ENCODE measurements around the gene WWC1. TPM values are rescaled to one million over a fixed set of nuclear protein-coding genes. Genes with fewer than 3 reads are reported as not detected.

The WWC1 gene
- total RNA-seq: 13.3 and 13.7 TPM in 2 replicates
- long read RNA-seq, partial matches to known transcripts: 0 of 2 reads
- long read RNA-seq, other reads (novel, unspliced or antisense): 2 of 2 reads

- TF ChIP-seq, protein P1, sequence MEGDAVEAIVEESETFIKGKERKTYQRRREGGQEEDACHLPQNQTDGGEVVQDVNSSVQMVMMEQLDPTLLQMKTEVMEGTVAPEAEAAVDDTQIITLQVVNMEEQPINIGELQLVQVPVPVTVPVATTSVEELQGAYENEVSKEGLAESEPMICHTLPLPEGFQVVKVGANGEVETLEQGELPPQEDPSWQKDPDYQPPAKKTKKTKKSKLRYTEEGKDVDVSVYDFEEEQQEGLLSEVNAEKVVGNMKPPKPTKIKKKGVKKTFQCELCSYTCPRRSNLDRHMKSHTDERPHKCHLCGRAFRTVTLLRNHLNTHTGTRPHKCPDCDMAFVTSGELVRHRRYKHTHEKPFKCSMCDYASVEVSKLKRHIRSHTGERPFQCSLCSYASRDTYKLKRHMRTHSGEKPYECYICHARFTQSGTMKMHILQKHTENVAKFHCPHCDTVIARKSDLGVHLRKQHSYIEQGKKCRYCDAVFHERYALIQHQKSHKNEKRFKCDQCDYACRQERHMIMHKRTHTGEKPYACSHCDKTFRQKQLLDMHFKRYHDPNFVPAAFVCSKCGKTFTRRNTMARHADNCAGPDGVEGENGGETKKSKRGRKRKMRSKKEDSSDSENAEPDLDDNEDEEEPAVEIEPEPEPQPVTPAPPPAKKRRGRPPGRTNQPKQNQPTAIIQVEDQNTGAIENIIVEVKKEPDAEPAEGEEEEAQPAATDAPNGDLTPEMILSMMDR (conservative IDR thresholded peaks at IDR 0.05): peak; percentile 63
- no peak within 1 kb of the TSS for H3K27ac Mint-ChIP-seq (ENCODE audit: unreplicated experiment)
- H3K4me1 Mint-ChIP-seq: peaks cover 29% of the 10 kb centered on the region
- no peaks in the 10 kb centered on the region for H3K9me3 Mint-ChIP-seq
- H3K27me3 Mint-ChIP-seq (ENCODE audit: low read depth): peaks cover 33% of the 10 kb centered on the region
- peak; percentile 59 for DNase-seq (ENCODE audit: low read depth, low spot score)
- peak within 1 kb of the TSS; percentile 89 for H3K4me3 Mint-ChIP-seq
- H3K36me3 Mint-ChIP-seq (ENCODE audit: low read depth): no peaks in the 10 kb centered on the region
Observed at GRCh38 chr5:168291342-168291963, at the start of gene WWC1. TSS of gene WWC1 (plus strand) at chr5:168291645. CDS start at chr5:168292153, 508 bp downstream.

DNA sequence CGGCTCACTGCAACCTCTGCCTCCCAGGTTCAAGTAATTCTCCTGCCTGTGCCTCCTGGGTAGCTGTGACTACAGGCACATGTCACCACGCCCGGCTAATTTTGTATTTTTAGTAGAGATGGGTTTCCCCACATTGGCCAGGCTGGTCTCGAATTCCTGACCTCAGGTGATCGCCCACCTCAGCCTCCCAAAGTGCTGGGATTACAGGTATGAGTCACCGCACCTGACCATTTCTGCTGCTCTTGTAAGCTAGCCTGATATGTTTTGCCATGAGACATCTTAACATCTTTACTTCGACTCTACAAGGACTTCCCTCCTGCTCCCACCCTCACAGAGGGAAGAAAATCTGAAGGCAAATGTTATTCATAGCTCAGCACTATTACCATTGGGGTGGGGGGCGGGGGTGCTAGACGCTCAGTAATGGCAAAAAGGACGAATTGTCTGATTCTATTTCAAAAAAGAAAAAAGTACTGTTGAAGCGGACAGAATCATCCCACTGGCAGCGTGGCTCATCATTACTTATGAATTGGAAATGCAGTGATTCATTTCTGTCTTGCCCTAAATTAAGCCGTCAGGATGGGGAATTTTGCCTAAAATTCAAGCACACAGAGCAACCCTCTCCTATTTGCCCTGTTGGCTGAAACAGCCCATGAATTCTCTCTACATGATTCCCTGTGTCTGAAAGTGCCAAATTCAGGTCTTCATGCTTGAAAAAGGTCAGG lies 46.4 kb upstream of the WWC1 start:
- no peak for DNase-seq (ENCODE audit: low read depth, low spot score)
- no peaks in the 10 kb centered on the region for H3K27me3 Mint-ChIP-seq (ENCODE audit: low read depth)
- H3K27ac Mint-ChIP-seq (ENCODE audit: unreplicated experiment): no peak overlapping the region
- H3K4me1 Mint-ChIP-seq: no peaks in the 10 kb centered on the region
- H3K9me3 Mint-ChIP-seq: no peaks in the 10 kb centered on the region
- TF ChIP-seq, protein P1 (conservative IDR thresholded peaks at IDR 0.05): no peak
- H3K4me3 Mint-ChIP-seq: no peak overlapping the region
- peaks cover 24% of the 10 kb centered on the region for H3K36me3 Mint-ChIP-seq (ENCODE audit: low read depth)

DNA sequence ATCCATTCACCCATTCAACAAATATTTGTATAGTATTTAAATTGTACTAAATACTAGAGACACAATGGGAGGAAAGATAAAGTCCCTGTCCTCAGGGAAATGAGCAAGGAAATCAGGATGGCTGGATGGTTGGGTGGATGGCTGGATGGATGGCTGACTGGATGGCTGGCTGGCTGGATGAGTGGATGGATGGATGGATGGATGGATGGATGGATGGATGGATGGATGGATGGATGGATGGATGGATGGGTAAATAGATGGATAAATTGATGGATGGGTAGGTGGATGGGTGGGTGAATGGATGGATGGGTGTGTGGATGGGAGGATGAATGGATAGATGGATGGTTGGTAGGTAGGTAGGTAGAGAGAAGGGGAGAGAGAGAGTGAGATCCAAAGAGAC lies 41.5 kb upstream of the WWC1 start:
- H3K27ac Mint-ChIP-seq (ENCODE audit: unreplicated experiment): no peak overlapping the region
- no peaks in the 10 kb centered on the region for H3K27me3 Mint-ChIP-seq (ENCODE audit: low read depth)
- TF ChIP-seq, protein P1 (conservative IDR thresholded peaks at IDR 0.05): no peak
- DNase-seq (ENCODE audit: low read depth, low spot score): no peak
- H3K4me1 Mint-ChIP-seq: peaks cover 8% of the 10 kb centered on the region
- no peaks in the 10 kb centered on the region for H3K9me3 Mint-ChIP-seq
- H3K36me3 Mint-ChIP-seq (ENCODE audit: low read depth): peaks cover 24% of the 10 kb centered on the region
- H3K4me3 Mint-ChIP-seq: no peak overlapping the region

- H3K27ac Mint-ChIP-seq (ENCODE audit: unreplicated experiment): no peak overlapping the region
- no peaks in the 10 kb centered on the region for H3K9me3 Mint-ChIP-seq
- H3K4me1 Mint-ChIP-seq: peaks cover 8% of the 10 kb centered on the region
- TF ChIP-seq, protein P1 (conservative IDR thresholded peaks at IDR 0.05): no peak
- no peak overlapping the region for H3K4me3 Mint-ChIP-seq
- H3K36me3 Mint-ChIP-seq (ENCODE audit: low read depth): peaks cover 24% of the 10 kb centered on the region
- no peaks in the 10 kb centered on the region for H3K27me3 Mint-ChIP-seq (ENCODE audit: low read depth)
- no peak for DNase-seq (ENCODE audit: low read depth, low spot score)
Observed at GRCh38 chr5:168251259-168251658, 40.2 kb upstream of the WWC1 start.

DNA sequence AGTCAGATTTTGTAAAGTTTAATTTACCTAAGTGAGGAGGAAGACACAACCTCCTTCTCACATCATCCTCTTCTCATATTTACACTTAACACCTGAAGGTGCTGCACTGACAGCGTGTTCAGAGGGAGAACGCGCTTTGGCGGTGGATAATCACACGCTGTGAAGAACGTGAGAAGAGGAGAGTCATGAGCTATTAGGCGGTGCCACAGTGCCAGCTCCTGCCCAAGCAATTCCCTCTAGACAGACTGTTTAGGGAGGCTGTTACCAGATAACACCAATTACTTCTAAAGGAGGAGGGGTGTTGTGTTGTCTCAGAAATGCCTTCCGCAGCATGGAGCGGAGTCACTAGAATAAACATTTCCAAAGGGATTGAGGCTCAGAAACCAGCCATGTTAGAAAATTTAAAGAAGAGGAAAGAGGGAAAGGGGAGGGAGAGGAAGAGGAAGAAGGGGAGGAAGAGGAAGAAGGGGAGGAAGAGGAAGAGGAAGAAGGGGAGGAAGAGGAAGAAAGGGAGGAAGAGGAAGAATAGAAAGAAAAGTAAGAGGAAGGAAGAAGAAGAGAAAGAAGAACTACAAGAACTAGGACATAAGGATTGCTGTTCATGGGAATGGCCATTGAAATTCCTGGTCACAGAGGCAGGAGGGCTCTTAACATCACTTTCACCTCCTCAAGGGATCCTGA lies 37.3 kb upstream of the WWC1 start:
- Mint-ChIP-seq H3K36me3 (ENCODE audit: low read depth) (peaks cover 5% of the 10 kb centered on the region), H3K27me3 (ENCODE audit: low read depth) (no peaks in the 10 kb centered on the region), H3K27ac (ENCODE audit: unreplicated experiment) (no peak overlapping the region), H3K9me3 (no peaks in the 10 kb centered on the region), H3K4me1 (peaks cover 8% of the 10 kb centered on the region), H3K4me3 (no peak overlapping the region)
- TF ChIP-seq, protein P1 (conservative IDR thresholded peaks at IDR 0.05): no peak
- no peak for DNase-seq (ENCODE audit: low read depth, low spot score)

Data from neural crest cell (in vitro differentiated cells).